Neural progenitor cell (in vitro differentiated cells): ENCODE measurements around the gene TRPM3.

Experiments
- EZH2phosphoT487 ChIP-seq: fragments of 200-600 bp; sonication (generic); IDR thresholded peaks from 2 replicates; pipeline ENCODE4 v1.6.1; 2017; ENCODE audit warnings: antibody characterized with exemption
- TF ChIP-seq, protein P1 (sequence below): fragments of 200-600 bp; sonication (generic); IDR thresholded peaks from 2 replicates; pipeline ENCODE4 v1.5.1; 2017; ENCODE audit warnings: antibody characterized with exemption, mild to moderate bottlenecking

DNA sequence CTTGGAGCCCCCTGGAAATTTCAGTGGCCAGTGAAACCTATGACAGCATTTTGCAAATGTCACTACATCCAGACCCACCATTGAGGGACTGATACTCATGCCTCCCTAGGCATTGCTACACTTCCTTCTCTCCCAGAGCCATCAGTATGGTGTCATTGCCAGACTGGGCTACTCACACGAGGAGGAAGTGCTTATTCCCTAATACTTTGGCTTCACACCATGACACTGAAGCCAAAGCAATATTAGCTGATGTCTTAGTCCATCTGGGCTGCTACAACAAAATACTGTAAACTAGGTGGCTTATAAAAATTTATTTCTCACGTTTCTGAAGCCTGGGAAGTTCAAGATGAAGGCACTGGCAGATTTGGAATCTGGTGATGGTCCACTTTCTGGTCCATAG is 22.6 kb downstream of the TRPM3 start:
- TF ChIP-seq, protein P1, sequence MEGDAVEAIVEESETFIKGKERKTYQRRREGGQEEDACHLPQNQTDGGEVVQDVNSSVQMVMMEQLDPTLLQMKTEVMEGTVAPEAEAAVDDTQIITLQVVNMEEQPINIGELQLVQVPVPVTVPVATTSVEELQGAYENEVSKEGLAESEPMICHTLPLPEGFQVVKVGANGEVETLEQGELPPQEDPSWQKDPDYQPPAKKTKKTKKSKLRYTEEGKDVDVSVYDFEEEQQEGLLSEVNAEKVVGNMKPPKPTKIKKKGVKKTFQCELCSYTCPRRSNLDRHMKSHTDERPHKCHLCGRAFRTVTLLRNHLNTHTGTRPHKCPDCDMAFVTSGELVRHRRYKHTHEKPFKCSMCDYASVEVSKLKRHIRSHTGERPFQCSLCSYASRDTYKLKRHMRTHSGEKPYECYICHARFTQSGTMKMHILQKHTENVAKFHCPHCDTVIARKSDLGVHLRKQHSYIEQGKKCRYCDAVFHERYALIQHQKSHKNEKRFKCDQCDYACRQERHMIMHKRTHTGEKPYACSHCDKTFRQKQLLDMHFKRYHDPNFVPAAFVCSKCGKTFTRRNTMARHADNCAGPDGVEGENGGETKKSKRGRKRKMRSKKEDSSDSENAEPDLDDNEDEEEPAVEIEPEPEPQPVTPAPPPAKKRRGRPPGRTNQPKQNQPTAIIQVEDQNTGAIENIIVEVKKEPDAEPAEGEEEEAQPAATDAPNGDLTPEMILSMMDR = no peak
- TF ChIP-seq EZH2phosphoT487 = no peak
